Fibroblast of skin of left biceps (primary cell): ENCODE measurements around the gene VPS35.
A peak's percentile ranks its signal among the peaks of the same experiment; 100 is the strongest.
"Not testable (repeated sequence)": the region's sequence is repeated elsewhere in the genome, so short reads cannot be mapped to it uniquely, and the experiment has no call there.

ENCODE experiments used
- DNase-seq, 2 experiments: peaks; one replicate each; pipeline ENCODE4 v3.0.0-alpha.2; 2013; ENCODE audit warnings: low read depth in 2 of 2

The VPS35 gene

DNA sequence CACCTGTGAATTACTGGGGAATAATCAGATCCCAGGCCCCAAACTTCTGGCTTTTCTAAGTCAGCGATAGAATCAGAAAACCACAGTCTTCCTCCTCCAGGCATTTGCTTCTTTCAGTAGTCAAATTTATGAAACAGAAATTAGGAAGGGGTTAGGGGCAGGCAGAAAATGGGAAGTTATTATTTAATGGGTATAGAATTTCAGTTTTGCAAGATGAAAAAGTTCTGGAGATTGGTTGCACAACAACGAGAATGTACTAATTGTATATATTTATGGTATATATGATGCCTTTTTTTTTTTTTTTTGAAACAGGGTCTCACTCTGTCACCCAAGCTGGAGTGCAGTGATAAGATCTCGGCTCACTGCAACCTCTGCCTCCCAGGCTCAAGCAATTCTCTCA lies 23.9 kb upstream of the VPS35 start:
- DNase-seq = no peak

DNA sequence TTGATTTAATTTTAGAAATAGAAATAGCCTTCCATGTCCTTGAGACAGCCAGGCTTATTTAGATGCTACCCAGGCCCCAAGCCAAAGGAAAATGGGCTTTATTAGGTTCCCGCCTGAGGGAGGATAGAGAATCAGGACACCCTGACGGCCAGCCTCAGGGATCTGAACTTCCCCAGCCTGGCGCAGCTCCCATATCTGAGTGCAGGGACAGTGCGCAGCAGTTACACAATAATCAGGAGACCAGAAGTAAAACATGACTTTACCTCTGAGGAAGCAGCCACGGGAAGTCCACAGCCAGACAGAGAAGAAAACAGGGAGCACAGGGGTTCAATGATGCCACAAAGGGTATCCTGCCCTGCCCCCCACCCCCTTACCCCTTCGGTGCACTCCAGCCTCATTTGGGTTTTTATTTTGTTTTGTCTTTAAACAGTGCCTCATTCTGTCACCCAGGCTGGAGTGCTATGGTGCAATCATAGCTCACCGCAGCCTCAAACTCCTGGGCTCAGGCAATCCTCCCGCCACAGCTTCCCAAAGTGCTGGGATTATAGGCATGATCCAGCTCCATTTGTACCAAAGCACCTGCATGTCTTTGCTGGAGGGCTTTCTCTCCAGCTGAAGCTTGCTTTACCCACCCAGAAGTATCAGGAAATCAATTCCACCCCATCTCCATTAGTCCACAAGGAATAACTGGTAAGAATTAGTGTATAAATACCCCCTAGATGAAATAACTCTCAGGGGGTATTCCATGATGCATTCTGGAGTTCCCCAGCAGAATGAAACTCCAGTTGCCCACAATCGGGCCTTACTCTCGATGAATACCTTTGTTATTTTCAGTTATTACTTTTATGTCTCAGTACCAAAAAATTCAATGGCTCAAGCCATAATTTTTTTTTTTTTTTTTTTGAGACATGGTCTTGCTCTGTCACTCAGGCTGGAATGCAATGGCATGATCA lies 22.4 kb upstream of the VPS35 start:
- DNase-seq = no peak

DNA sequence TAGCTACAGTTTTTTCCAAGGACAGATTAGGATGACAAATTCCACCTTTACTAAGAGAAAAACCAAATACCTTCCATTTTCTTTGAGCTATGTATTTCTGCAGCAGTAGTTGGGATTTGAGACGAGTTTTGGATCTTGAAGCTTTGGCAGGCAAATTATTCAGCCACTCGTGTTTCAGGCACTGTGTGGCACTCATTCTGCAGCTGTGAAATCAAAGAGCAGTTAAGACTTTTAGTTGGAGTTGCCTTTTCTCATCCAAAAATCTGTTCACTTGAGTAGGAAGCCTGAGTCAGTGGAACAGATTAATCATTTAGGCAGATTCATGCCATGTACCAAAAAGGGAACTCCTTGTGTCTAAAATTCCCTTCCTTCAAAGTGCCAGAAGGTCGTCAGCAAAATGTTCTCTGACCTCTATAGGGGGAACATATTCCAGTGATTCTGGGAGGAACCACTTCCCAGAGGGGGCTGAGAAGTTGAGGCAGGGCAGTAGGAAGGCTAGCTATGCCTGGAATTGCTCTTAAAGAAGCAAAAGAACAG lies 20.6 kb upstream of the VPS35 start:
- DNase-seq = no peak

DNA sequence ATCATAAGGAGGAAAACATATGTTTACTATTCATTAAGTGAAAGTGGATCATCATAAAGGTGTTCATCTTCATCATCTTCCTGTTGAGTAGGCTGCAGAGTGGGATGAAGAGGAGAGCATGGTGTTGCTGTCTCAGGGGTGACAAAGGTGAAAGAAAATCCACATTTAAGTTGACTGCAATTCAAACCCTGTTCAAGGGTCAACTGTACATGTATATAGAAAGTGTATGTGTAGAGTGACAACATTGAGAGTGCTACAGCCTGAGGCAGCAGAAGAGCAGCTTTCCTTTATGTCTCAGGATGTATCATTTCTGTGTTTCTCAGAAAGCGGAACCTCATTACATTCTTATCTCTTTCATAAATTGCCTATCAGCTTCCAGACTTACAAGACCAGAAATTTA lies 17.7 kb upstream of the VPS35 start:
- DNase-seq = no peak

DNA sequence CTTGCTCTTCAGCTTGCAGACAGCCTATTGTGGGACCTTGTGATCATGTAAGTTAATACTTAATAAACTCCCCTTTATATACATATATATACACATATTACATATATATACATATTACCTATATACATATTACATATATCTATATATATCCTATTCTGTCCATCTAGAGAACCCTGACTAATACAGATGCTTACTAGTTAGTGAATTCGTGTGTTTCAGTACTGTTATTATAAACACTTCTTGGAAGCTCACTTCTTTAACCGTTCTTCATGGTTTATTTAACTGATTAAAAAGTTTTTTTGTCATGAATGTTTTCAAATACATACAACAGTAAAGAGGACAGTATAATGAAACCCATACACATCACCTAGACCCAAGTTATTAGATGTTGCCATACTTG lies 13.1 kb upstream of the VPS35 start:
- DNase-seq = no peak

DNA sequence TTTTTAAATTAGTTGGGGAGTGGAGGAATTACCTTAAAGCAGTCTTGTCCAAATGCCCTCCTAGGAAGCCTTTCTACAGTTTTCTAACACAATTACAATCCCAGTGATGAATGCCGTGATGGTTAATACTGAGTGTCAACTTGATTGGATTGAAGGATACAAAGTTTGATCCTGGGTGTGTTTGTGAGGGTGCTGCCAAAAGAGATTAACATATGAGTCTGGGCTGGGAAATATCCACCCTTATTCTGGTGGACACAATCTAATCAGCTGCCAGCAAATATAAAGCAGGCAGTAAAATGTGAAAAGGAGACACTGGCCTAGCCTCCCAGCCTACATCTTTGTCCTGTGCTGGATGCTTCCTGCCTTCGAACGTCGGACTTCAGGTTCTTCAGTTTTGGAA lies 12.6 kb upstream of the VPS35 start:
- DNase-seq = no peak

DNA sequence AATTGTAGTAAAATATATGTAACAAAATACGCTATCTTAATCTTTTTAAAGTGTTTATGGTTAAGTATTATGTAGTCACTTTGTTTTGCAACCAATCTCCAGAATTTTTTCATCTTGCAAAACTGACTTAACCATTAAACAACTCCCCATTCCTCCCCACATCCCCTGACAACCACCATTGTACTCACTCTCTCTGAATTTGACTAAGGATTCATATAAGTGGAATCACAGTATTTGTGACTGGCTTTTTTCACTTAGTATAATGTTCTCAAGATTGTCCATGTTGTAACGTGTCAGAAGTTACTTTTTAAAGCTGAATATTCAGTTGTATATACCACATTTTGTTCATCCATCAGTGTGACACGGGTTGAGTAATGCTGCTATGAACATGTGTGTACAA lies 11.1 kb upstream of the VPS35 start:
- DNase-seq = no peak

DNA sequence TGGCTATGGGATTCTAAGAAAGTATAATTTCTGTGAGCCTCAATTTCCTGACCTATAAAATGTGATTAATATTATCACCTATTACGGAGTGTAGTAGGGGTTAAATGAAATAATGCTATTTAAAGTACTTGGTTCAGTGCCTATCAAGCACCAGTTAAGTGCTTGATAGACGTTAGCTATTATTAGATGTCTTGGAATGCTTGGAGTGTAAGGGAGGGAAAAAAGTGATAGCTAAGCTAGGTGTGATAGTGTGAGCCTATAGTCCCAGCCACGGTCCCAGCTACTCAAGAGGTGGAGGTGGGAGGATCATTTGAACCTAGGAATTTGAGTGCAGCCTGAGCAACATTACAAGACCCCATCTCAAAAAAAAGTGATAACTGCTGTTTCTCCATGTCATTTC lies 8.0 kb upstream of the VPS35 start:
- no peak for DNase-seq

DNA sequence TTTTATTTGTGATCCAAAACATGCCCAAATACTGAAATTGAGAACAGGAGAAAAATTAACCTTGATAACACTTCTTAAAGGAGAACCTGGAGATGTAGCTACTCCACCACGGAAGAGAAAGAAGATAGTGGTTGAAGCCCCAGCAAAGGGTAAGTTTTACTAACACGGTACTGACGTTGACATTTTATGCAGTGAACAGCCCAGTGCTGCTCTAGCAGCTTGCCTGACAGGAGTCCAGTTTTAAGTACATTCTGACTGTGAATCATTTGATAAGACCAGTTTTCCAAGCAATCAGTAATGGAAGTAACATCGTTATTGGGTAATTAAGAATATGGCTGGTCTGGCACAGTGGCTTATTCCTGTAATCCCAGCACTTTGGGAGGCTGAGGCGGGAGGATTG lies 7.0 kb upstream of the VPS35 start:
- no peak for DNase-seq

DNA sequence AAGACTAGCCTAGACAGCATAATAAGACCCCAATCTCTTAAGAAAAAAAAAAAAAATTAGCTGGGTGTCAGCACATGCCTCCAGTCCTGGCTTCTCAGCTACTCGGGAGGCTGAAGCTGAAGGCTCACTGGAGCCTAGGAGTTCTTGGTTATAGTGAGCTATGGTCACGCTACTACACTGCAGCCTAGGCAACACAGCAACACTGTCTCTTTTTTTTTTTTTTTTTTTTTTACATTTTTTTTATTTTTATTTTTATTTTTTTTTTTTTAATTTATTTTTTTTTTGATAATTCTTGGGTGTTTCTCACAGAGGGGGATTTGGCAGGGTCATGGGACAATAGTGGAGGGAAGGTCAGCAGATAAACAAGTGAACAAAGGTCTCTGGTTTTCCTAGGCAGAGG lies 4.6 kb upstream of the VPS35 start:
- no peak for DNase-seq

DNA sequence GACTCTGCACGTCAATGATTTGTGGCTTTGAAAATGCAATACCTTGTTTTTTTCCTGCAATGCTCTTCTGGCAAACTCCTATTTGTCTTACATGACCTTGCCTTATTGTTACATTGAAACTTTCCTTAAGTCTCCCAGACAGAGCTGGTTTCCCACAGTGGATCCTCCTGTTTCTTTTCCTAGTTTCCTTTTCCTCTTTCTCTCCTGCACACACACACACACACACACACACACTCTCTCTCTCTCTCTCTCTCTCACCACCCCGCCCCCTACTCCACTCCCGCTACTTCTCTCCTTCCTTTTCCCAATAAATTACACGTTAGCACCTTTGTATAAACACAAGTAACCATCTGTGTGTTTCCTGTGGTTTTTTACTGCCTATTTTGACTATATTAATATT lies 2.7 kb upstream of the VPS35 start:
- DNase-seq = no peak

DNA sequence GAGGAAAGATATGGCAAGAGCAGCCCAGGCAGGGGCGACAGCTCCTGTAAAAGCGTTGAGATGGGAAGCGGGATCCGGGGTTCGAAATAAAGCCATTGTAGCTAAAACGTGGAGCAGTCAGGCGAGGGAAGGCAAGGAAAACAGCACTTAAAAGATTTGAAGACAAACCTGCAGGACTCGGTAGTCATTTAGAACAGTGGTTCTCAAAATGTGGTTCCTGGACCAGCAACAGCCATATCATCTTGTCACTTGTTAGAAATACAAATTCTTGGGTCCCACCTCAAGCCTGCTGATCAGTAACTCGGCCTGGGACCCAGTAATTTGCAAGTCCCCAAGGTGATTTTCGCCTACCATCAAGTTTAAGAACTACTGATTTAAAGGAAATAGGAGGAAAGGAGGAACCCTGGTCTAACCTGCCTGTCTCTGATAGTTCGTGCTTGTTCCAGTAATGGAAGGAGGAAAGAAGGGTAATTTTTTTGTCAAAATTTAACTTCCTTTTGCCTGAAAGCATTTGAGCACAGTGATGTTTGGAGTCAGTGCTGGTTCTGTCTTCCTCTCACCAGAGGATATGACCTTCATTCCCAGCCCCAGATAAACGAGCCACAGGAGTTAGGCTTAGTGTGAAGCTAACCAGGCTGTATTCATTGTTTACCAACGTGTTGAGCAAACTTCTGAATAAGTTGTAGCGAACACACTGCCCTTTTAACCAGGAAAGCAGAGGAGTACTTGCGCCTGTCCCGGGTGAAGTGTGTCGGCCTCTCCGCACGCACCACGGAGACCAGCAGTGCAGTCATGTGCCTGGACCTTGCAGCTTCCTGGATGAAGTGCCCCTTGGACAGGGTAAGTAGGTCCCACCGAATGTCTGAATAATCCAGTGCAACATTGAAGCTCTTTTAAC lies 1.6 kb upstream of the VPS35 start:
- DNase-seq = no peak

DNA sequence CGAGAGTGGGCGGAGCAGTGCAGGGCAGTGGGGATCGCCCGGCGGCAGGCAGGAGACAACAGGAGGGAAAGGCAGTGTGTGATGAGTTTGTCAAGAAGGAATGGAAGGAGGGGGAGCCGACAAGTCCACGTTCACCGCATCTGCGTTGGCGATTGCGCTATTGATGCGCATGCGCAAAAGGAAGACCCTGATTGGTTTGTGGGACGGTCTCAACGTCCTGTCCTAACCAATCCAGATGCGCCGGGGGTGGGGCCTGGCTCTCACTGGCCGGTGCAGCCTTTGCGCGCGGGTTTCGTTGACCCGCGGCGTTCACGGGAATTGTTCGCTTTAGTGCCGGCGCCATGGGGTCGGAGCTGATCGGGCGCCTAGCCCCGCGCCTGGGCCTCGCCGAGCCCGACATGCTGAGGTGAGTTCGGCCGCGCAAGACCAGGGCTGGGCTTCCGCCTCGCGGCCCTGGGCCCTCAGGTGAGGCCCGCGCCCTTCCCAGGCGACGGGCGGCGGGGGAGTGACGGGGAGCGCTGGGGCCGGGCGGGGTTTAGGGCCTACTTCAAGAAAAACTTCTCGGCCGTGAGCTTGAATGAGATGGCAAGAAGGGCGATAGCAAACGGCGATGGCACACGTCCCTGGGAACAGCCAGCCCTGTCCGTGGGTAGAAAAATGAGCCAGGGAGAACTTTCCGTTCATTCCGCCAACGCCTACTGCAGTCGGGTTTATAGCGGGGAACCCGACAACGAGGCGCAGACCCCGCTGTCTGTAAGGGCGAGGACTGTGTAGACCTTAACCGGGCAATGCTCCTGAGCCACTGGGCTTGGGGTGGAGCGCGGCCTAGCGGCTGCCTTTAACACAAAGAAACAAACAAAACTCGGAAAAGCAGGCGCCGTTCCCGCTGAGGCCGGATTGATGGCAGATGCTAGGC lies 645 bp upstream of the VPS35 start, which contains the start of gene ORC6:
Gene ORC6 (plus strand): TSS at position 295 of the 916 bp plus-strand sequence. CDS start 47 bp downstream, at position 342.
- peak; percentile 90 to 91 for DNase-seq

DNA sequence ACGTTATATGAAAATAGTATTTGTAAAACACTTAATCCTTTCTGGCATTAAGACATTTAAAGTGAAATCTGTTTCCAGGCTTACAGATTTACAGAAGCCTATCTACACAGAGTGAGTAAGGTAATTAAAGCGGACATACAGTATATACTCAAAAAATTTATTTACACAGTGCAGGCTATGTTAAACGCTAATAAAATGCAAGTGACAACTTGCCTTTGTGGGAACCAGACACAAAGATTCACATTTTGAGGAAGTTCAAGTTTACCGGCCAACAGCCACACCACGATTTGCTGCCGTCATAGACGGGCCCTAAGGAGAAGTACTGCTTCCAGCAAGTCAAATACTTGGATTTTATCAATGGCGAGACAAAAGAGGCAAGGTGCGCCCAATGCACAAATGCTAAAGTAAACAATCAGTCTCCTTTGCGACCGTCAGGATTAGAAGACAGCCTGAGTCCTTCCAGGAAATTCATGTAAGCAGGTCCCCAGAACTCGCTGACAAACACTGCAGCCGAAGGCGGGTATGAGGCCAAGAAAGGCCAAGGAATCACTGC lies 801 bp downstream of the VPS35 start:
- DNase-seq = no peak

DNA sequence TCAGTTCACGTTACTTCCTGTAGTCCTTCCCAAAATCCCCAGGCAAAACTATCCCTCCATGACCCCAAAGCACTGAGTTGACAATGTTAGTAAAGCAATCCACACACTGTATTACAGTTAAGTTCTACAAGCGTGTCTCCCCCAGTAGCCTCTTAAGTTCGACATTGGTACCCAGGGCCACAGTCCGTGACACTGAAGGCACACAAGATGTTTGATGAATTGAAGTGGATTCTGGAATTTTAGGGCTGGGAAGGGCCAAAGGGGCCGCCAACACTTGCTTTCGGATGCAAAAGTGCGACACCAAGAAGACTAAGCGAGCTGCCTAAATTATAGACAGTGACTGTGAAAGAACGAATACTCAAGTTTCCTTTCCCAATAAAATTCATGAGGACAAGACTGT lies 1.5 kb downstream of the VPS35 start:
- no peak for DNase-seq

DNA sequence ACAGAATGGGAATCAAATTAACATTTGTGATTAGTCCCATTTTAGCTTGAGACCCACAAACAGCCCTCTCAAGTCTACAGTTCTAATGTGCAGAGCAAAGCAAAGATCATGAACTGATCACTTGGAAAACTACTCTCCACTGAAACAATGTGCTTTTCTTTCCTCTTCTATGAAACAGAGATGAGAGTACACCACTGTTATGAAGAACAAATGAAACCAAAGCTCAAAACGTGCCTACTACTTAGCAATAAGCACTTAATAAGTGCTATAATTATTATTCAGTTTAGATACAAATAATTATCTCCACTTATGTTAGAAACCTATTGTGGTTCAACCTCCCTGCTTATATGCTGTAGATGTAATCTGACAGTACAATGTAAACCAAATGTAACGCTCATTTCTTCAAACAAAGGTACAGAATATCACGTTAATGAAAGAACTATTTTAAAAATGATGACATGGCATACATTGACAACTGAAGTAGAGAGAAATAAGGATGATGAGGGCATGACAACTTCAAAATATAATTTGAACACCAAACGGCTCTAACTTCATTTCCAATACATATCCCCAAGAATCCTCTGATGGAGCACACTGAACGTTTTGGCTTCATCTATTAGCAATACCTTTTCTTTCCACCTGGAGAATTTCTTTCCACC lies 2.0 kb downstream of the VPS35 start:
- DNase-seq = no peak

DNA sequence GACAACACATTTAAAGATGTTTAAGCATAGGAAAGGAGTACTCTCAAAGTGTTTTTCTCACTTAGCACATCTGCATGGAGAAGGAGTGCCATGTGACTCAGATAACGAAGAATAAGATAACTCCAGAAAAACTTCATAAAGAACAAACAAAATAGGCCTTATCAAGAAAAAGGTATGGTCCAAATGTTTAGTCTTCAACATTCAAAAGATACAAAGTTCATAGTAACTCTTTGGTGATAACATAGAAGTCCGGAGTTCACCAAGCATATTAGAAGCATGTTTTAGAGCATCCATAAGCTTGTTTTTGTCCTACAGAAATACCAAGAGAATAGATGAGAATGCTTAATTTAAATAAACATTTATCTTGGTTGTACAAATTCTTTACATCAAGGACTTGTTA lies 7.1 kb downstream of the VPS35 start:
- DNase-seq = not testable (repeated sequence)

DNA sequence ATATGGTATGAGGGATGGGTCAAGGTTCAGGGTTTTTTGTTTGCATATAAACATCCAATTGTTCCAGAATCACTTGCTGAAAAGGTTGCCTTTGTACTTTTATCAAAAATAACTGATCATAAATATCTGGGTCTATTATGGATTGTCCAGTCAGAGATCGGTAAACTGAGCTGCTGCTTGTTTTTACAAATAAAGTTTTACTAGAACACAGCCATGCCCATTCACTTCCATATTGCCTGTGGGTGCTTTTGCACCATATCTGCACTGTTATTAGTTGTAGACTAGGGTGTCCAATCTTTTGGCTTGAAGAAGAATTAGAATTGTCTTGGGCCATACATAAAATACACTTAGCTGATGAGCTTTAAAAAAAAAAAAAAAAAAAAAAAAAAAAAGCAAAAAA lies 11.0 kb downstream of the VPS35 start:
- not testable (repeated sequence) for DNase-seq

DNA sequence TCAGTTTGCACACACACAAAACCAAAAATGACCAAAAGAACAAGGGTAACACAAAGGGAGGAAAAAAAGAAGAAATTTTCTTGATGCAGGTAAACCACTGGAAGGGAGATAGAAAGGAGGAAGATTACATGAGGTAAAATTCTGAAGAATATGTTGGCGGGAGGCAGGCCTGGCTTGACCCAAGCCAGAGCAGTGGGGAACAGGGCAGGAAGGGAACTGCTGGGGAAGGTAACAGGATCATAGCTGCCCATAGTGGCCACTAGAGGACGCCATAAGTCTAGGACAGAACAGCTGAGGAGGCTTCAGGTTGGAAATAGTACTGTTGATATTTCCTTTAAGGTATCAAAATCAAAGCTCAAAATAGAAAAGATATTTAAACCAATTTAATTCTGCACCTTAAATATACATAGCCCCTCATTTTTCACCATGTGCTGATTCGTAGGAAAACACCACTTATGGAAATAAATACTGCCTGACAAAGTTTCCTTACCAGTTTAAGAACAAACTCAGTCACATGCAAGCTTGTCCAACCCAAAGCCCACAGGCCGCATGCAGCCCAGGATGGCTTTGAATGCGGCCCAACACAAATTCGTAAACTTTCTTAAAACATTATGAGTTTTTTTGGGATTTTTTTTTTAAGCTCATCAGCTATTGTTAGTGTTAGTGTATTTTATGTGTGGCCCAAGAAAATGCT lies 15.5 kb downstream of the VPS35 start:
- DNase-seq = no peak

DNA sequence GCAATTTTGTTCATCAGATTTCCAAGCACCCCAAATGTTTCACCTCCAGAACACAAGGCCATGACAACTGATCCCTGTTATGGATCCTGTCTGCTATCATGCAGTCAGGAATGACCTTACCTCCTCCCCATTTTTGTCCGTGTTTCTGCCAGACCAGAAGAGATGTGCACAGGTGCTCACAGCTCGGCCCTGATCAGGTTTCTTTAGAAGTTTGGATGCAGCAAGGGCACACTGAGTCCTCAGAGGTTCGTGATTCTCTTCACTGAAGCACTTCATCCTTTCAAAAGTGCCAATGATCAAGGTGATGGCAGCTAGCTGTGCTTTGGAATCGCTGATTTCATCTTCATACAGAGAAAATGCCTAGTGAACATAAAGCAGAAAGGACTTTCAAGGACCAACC lies 26.9 kb downstream of the VPS35 start:
- DNase-seq = no peak
